K562 (cell line): Measurements from ENCODE around the gene GLP1R. TPM values are rescaled to one million over a fixed set of nuclear protein-coding genes. Genes with fewer than 3 reads are reported as not detected.

Experiments
- FOXM1 ChIP-seq, 2 experiments: fragments of 450-650 bp in 1 of 2; sonication (generic) in 1 of 2; formaldehyde crosslinking in 1 of 2; IDR thresholded peaks; 2 replicates each; pipeline versions ENCODE4 v1.6.1 to v1.9.0; 2017 to 2022; ENCODE audit warnings: low read depth in 2 of 2, mild to moderate bottlenecking in 2 of 2, missing genetic modification reagents in 1 of 2, moderate library complexity in 1 of 2
- JUND ChIP-seq, 2 experiments: IDR thresholded peaks; 2 replicates in 1 of 2; 3 replicates in 1 of 2; pipeline ENCODE4 v1.6.1; 2011; ENCODE audit warnings: borderline replicate concordance in 2 of 2, low read depth in 2 of 2, low read length in 2 of 2, improper control_type of control experiment in 1 of 2, missing biosample characterization in 1 of 2, missing genetic modification characterization in 1 of 2, missing genetic modification reagents in 1 of 2
- MIER1 ChIP-seq: fragments of 450-650 bp; IDR thresholded peaks from 2 replicates; pipeline ENCODE4 v1.6.1; 2016; ENCODE audit warnings: antibody characterized with exemption, mild to moderate bottlenecking, low read depth
- MYC ChIP-seq, 2 experiments: fragments of 250-450 bp in 1 of 2; sonication (Bioruptor Pico) in 1 of 2; IDR thresholded peaks; 2 replicates each; pipeline versions ENCODE4 v1.5.1 to v1.6.1; 2012 to 2021; ENCODE audit warnings: low read depth in 2 of 2, borderline replicate concordance in 1 of 2, improper control_type of control experiment in 1 of 2, low read length in 1 of 2, mild to moderate bottlenecking in 1 of 2, moderate library complexity in 1 of 2
- STAG1 ChIP-seq: sonication (generic); formaldehyde crosslinking; IDR thresholded peaks from 2 replicates; pipeline ENCODE4 v1.5.0; 2020; ENCODE audit warnings: missing genetic modification reagents, borderline replicate concordance
- ZEB2 ChIP-seq: fragments of 450-650 bp; IDR thresholded peaks from 2 replicates; pipeline ENCODE4 v1.6.1; 2016
- polyA plus RNA-seq, 8 experiments: library from polyadenylated mRNA; depleted of rRNA in 4 of 8; stranded (reverse) in 5 of 8; unstranded in 3 of 8; fragments of >200 nt; fragmentation: Nextera tagmentation in 2 of 8; fragmentation: Illumina TruSeq in 1 of 8; extraction: Ambion mirVana in 2 of 8; extraction: Trizol in 1 of 8; gene quantifications; 2 replicates each; pipeline versions ENCODE4 v1.2.1 to v1.2.3, GENCODE V29; 2011 to 2014; ENCODE audit warnings: inconsistent platforms in 1 of 8, missing spikeins in 1 of 8
- total RNA-seq, 7 experiments: library from RNA; depleted of rRNA in 6 of 7; stranded (reverse); fragments of >200 nt in 6 of 7; fragmentation: Illumina TruSeq in 2 of 7; extraction: Trizol in 2 of 7; gene quantifications; 2 replicates each; pipeline versions ENCODE4 v1.2.1 to v1.2.3, GENCODE V29; 2011 to 2021; ENCODE audit warnings: low replicate concordance in 1 of 7
- TF ChIP-seq, protein P1 (sequence below), 2 experiments: fragments of 450-650 bp; formaldehyde crosslinking in 1 of 2; IDR thresholded peaks; 2 replicates each; pipeline versions ENCODE4 v1.4.0 to v1.6.1; 2014 to 2020; ENCODE audit warnings: mild to moderate bottlenecking in 2 of 2, borderline replicate concordance in 1 of 2, low read depth in 1 of 2
- TF ChIP-seq, protein P2 (sequence below), 2 experiments: fragments of 450-650 bp in 1 of 2; sonication (generic) in 1 of 2; formaldehyde crosslinking in 1 of 2; IDR thresholded peaks; 2 replicates each; pipeline versions ENCODE4 v1.7.1 to v1.9.0; 2016 to 2022; ENCODE audit warnings: inconsistent platforms in 1 of 2, mild to moderate bottlenecking in 1 of 2, missing genetic modification reagents in 1 of 2

GLP1R gene
- total and polyA plus RNA-seq, 9 of the 15 experiments (the other 6 are each of a cell fraction or from before 2014, with no cell fraction given), result not detected

DNA sequence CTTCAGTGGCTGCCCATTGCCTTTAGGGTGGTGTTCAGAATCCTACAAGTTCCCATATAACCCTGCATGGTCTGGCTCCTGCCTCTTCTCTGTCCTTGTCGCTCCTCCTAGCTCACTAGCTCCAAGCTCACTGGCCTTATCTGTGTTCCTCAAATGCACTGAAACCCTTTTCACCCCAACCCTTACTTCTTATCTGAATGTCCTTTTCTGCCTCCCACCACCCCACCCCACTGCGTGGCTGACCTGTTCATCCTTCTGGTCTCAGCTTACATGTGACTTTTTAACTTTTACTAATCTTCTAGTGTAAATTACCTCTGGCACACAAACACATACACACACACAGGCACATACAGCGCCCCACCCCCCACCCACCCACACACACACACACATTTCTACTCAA lies 41.0 kb upstream of the GLP1R start (continued):
- TF ChIP-seq, protein P1, sequence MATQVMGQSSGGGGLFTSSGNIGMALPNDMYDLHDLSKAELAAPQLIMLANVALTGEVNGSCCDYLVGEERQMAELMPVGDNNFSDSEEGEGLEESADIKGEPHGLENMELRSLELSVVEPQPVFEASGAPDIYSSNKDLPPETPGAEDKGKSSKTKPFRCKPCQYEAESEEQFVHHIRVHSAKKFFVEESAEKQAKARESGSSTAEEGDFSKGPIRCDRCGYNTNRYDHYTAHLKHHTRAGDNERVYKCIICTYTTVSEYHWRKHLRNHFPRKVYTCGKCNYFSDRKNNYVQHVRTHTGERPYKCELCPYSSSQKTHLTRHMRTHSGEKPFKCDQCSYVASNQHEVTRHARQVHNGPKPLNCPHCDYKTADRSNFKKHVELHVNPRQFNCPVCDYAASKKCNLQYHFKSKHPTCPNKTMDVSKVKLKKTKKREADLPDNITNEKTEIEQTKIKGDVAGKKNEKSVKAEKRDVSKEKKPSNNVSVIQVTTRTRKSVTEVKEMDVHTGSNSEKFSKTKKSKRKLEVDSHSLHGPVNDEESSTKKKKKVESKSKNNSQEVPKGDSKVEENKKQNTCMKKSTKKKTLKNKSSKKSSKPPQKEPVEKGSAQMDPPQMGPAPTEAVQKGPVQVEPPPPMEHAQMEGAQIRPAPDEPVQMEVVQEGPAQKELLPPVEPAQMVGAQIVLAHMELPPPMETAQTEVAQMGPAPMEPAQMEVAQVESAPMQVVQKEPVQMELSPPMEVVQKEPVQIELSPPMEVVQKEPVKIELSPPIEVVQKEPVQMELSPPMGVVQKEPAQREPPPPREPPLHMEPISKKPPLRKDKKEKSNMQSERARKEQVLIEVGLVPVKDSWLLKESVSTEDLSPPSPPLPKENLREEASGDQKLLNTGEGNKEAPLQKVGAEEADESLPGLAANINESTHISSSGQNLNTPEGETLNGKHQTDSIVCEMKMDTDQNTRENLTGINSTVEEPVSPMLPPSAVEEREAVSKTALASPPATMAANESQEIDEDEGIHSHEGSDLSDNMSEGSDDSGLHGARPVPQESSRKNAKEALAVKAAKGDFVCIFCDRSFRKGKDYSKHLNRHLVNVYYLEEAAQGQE (IDR thresholded peaks at IDR 0.05; ENCODE audit: borderline replicate concordance), result peak; percentile 8; the same call in 1 of the 2 replicates
- TF ChIP-seq, protein P1 (CRISPR knock-in tag; IDR thresholded peaks at IDR 0.05; ENCODE audit: low read depth), result no peak
- TF ChIP-seq MIER1 (peak; percentile 68), JUND (IDR thresholded peaks at IDR 0.05; ENCODE audit: borderline replicate concordance, low read depth, low read length) (peak; percentile 39; the same call in 1 of the 2 replicates), JUND (tag; IDR thresholded peaks at IDR 0.05; ENCODE audit: borderline replicate concordance, low read depth, low read length) (no peak; the same call in 2 of the 3 replicates), MYC (IDR thresholded peaks at IDR 0.05; ENCODE audit: low read depth, low read length) (peak; percentile 47; the same call in 1 of the 2 replicates), MYC (CRISPR knock-in tag; IDR thresholded peaks at IDR 0.05; ENCODE audit: borderline replicate concordance, low read depth) (no peak), ZEB2 (peak; percentile 75; the same call in 1 of the 2 replicates), STAG1 (CRISPR knock-in tag) (no peak), FOXM1 (IDR thresholded peaks at IDR 0.05; ENCODE audit: low read depth) (peak; percentile 72; the same call in 1 of the 2 replicates), FOXM1 (CRISPR knock-in tag; IDR thresholded peaks at IDR 0.05; ENCODE audit: low read depth) (no peak)
- TF ChIP-seq, protein P2, sequence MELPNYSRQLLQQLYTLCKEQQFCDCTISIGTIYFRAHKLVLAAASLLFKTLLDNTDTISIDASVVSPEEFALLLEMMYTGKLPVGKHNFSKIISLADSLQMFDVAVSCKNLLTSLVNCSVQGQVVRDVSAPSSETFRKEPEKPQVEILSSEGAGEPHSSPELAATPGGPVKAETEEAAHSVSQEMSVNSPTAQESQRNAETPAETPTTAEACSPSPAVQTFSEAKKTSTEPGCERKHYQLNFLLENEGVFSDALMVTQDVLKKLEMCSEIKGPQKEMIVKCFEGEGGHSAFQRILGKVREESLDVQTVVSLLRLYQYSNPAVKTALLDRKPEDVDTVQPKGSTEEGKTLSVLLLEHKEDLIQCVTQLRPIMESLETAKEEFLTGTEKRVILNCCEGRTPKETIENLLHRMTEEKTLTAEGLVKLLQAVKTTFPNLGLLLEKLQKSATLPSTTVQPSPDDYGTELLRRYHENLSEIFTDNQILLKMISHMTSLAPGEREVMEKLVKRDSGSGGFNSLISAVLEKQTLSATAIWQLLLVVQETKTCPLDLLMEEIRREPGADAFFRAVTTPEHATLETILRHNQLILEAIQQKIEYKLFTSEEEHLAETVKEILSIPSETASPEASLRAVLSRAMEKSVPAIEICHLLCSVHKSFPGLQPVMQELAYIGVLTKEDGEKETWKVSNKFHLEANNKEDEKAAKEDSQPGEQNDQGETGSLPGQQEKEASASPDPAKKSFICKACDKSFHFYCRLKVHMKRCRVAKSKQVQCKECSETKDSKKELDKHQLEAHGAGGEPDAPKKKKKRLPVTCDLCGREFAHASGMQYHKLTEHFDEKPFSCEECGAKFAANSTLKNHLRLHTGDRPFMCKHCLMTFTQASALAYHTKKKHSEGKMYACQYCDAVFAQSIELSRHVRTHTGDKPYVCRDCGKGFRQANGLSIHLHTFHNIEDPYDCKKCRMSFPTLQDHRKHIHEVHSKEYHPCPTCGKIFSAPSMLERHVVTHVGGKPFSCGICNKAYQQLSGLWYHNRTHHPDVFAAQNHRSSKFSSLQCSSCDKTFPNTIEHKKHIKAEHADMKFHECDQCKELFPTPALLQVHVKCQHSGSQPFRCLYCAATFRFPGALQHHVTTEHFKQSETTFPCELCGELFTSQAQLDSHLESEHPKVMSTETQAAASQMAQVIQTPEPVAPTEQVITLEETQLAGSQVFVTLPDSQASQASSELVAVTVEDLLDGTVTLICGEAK (IDR thresholded peaks at IDR 0.05), result no peak
- TF ChIP-seq, protein P2 (CRISPR knock-in tag; IDR thresholded peaks at IDR 0.05), result no peak
